ENCODE measurements around the gene UGGT2.
"Not testable (repeated sequence)": the region's sequence is repeated elsewhere in the genome, so short reads cannot be mapped to it uniquely, and the experiment has no call there.

Gene UGGT2

DNA sequence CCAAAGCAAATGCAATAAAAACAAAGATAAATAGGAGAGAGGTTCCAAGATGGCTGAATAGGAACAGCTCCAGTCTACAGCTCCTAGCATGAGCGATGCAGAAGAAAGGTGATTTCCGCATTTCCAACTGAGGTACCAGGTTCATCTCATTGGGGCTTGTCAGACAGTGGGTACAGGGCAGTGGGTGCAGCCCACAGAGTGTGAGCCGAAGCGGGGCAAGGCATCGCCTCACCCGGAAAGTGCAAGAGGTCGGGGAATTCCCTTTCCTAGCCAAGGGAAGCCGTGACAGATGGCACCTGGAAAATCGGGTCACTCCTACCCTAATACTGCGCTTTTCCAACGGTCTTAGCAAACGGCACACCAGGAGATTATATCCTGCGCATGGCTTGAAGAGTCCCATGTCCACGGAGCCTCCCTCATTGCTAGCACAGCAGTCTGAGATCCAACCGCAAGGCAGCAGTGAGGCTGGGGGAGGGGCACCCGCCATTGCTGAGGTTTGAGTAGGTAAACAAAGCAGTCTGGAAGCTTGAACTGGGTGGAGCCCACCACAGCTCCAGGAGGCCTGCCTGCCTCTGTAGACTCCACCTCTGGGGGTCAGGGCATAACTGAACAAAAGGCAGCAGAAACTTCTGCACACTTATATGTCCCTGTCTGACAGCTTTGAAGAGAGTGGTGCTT lies 6.6 kb downstream of the UGGT2 start:
- DNase-seq = not testable (repeated sequence)

DNA sequence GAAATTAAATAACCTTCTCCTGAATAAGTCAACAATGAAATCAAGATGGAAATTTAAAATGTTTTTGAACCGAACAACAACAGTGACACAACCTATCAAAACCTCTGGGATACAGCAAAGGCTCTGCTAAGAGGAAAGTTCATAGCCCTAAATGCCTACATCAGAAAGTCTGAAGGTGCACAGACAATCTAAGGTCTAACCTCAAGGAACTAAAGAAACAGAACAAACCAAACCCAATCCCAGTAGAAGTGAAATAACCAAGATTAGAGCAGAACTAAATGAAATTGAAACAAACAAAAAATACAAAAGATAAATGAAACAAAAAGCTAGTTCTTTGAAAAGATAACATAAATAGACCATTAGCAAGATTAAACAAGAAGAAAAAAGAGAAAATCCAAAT lies 9.0 kb downstream of the UGGT2 start:
- DNase-seq = no peak

DNA sequence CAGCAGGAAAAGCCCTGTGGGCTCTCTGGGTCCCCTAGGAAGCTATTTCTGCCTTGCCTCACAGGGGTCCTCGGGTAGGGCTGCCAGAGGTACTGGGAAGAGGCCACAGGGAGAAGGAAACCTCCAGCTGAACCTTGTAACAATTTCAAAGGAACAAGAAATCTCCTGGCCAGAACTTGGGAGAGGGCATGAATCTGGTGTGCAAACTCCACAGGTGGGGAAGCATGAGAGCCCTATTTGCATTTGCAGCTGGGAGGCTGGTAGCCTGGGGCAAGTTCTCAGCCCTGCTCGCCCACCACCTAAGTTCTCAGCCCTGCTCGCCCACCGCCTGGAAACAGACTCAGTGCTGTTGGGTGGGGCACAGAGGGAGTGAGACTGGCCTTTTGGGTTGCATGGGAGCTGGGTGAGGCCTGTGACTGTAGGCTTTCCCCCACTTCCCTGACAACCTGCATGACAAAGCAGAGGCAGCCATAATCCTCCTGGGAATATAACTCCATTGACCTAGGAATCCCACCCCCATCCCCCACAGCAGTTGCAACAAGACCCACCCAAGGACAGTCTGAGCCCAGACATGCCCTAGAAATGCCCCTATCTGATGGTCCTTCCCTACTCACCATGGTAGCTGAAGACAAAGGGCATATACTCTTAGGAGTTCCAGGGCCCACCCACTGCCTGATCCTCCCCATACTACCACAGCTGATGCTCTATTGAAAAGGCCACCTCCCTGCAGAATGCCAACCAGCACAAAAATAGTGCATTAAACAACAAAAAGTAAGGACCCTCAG lies 11.7 kb downstream of the UGGT2 start:
- no peak for DNase-seq

DNA sequence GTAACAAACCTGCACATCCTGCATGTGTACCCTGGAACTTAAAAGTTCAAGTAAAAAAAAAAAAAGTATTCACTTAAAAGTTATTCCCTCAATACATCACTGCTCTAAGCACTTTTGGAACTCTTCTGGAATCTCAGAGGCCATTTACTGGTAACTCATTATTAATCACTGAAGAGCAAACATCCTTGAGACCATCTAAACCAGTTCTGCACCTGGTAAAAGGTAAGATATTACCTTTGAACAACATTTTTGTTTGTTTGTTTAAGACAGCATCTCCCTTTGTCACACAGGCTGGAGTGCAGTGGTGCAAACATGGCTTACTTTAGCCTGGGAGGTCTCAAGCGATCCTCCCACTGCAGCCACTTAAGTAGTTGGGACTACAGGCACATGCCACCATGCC lies 16.7 kb downstream of the UGGT2 start:
- no peak for DNase-seq

DNA sequence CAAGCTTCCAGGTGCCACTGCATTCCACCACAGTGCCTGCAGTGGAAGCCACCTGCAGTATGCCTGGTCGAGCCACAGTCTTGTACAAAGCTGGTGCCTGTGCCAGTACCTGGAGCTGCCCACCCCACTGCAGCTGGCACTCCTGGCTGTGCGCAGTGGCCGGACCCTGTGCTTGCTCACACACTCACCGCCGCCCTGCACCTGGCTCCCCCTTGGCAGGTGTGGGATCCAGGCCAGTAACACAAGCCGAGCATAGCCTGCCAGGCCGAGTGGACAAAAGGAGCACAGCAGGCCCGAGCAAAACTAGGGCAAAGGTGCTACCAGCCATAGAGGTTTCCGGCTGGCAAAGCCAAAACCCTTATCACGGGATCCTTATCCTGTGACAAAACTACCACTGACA lies 18.5 kb downstream of the UGGT2 start:
- DNase-seq = no peak

DNA sequence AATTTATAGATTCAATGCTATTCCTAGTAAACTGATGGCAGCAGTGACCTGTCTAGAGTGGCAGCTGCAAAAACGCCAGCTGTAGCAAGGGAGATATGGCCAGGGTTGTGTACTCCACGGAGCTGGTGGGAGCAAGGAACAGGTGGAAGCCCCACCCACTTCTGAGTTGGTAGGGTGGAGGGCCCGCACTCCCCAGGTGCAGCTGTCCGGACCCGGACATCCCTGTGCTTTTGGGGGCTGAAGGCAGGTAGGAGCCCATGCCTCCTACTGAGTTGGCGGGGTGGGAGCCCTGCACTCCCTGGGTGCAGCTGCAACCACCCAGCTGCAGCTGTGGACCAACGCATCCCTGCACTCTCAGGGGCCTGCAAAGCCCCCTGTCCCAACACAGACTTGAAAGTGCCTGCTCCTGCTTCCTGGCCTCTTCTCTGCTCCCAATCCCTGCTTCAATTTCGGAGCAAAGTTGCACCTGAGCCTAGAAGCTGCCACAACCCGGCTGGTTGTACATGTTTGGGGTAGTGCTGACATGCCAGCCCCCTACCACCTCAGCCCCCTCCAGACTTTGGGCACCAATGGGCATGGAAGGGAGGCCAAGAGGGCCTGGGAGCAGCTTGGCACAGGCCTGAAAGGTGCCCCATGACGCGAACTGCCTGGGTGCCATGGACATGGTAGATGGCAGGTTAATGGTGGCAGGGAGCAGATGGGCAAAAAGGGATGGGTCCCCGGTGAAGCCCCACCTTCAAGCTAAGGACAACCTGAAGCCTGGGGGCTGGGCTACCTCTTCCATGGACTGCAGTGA lies 19.8 kb downstream of the UGGT2 start:
- DNase-seq = no peak

DNA sequence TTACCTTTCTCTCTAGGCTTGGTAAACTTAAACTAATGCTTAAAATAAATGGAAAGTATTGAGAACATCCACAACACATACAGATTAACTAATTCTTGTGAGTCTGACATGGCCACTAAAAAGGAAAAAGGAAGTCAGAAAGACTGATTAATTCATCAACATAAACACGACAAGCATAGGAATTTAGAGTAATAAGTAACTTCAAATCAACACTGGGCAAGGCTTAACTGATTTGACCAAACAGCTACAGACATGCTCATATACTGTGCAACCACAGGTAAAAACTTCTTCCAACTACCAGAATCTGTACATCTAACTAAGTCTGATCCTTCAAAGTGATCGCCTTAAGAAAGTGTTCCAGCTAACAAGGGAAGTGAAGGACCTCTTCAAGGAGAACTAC lies 20.5 kb downstream of the UGGT2 start:
- DNase-seq = no peak

DNA sequence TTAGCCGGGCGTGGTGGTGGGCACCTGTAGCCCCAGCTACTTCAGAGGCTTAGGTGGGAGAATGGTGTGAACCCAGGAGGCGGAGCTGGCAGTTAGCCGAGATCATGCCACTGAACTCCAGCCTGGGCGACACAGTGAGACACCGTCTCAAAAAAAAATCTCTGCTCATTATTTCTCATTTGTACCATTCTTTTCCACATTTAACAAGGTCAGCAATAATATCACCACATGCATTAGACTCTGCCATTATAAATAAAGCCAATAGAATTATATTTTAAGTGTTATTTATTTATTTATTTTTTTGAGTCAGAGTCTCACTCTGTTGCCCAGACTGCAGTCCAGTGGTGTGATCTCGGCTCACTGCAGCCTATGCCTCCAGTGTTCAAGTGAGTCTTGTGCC lies 24.2 kb downstream of the UGGT2 start:
- DNase-seq = no peak

DNA sequence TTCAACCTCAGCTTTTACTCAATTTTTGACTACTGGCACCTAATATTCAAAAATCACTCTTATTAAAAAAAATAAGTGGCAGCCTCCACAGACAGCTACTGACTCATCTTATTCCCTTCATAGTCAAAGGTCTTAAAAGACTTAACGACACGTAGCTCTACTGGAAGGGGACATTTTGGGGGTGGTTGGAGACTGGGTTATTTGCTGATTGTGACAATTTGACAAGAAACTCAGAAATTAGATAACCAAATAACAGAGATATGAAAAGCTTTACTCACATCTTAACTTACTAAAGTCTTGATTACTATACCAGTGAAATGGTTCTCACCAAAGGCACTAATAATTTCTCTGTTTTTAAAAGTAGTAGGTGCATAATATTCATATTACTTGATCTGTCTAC lies 25.7 kb downstream of the UGGT2 start:
- no peak for DNase-seq

DNA sequence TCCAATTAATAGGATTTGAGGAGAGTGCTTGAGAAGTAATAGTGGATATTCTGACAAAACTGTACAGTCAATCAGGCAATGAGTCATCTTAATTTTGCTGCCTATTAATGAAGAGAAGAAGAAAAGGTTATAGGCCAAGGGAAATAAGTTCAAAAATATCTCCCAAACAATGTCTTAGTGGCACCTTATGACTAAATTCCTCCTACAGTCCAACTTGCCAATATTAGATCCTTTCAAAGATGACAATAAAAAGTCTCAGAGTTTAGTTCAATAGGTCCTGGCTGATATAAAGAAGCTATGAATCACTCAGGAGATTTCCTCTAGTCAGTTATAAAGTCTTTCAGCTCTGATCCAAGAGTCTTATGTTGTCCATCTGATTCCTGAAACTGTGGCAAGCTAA lies 27.9 kb downstream of the UGGT2 start:
- DNase-seq = no peak

DNA sequence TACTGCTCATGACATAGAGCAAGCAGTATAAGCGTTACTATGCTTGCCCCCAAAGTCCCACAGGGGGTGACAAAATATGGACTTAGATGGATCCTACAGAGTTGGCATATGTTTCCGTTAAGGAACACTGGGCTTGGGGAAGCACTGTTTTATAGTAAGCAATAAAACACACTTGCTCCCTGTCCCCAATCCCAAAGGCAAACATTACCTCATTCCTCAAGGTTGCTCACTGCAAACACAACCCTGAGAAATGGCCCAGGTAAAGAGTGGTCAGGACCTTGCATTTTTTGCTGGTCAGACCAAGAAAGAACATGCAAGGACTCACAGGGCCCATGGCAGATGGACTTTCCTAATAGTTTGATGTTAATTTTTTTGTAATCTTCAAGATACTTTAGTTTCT lies 32.3 kb downstream of the UGGT2 start:
- DNase-seq = no peak

DNA sequence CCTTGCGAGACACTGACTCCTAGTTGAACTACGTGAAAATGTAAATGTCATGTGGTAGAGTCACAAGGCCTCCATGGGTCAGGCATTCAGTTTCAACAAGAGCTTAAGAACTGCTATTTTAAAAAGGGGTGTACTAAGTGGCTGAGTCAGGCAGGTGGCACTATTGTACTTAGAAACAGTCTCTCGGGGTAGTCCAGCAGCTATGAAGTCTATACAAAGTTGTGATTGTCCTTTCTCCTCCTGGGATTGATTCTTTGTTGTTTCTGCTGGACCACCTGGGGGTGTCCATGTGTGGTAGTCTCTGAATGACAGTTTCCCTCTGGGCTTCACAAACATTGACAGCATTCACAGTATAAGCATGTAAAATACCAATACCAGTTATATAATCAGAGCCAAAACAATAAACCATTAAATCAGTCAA lies 33.0 kb downstream of the UGGT2 start:
- DNase-seq = peak in 1 of 2 experiments; percentile 19

DNA sequence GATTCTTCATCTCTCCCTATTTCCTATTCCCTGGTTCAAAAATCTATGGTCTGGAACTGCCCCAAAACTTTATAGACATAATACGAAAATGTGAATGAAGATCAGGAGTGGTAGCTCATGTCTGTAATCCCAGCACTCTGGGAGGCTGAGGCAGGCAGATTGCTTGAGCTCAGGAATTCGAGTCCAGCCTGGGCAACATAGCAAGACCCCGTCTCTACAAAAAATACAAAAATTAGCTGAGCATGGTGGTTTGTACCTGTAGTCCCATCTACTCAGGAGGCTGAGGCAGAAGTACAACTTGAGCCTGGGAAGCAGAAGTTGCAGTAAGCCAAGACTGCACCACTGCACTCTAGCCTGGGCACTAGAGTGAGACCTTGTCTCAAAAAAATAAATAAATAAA lies 35.1 kb downstream of the UGGT2 start:
- no peak for DNase-seq

DNA sequence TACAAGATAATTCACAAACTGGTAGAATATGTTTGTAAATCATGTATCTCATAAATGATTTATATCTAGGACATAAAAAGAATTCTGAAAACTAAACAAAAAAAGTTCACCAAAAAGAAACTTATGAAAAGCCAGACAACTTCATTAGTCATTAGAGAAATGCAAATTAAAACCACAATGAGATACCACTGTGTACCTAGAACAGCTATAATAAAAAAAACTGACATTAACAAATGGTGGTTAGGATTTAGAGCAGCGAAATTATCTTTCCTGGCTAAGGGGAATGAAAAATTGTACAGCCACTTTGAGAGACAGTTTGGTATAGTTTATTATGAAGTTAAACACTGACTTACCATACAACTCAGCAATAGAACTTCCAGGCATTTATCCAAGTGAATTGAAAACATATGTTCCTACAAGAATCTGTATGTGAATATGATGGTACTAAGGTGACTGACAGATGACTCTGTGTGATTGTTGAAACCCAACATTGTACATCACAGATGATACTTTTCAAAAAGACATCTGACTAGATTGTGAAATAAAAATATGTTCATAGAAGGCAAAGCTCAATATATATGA lies 41.8 kb downstream of the UGGT2 start:
- no peak for DNase-seq

DNA sequence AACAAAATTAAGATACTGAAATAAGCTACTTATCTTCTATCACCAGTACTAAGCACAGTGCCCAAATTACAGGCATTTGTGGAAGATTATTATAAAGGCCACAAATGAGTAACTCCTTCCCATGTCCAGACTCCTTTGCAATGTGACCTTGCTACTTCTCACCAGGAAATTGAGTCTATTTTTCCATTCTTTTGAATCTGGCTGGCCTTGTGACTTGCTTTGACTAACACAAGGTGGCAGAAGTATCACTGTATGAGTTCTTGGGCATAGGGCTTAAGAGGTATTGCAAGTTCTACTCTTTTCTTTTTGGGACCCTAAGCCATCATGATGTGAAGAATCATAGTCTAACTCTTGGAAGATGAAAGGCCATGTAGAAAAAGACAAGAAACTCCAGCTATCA lies 49.9 kb downstream of the UGGT2 start:
- DNase-seq = no peak

DNA sequence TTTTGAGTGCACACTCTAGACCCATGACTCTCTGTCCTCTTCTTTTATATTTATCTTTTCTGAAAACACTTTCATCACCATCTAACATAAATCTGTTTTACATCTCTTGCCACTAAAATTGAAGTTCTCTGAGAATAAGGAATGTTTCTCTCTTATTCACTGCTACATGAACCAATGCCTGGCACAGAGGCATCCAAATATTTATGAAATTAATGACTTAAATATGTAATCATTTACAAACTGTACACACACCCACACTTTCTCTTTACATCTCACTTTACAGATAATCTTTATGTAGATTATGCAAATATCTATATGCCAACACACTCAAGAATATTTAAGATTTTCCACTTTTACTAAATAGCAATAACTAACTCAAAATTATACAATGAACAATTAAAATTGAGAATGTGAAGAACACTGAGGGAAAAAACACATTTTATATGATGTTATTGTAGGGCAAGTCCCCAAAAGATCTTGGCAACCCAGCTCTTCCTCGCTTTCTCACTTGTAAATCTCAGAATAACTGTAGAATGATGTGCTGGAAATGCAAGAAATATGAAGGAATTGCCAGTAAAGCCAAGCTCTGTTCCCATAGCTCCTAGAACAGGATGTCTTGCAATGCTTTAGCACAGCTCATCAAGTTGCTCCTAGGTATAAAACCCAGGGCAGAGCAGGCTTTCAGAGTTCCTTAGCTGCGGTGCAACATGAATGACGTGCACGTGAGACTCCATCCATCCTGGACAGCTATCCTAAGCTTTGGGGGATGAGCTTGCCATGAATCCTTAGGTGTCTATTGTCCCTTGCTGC lies 50.7 kb downstream of the UGGT2 start:
- DNase-seq = no peak

DNA sequence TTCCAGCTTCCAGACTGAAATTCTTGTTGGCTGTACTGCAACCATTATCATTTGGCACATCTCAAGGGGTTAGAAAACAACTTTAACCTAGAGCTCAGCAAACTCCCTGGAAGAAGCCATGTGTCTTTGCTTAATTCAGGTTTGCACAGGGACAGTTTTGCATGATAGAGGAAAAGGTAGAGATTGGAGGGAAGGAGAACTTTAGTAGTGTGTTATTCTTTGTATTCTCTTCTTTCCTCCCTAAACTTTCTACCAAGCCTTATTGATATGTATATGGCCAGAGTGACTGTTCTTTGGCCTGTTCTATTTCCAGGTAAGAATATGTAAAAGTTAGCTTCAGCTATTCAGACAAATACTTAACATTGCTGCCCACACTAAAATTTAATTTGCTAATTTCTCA lies 53.1 kb downstream of the UGGT2 start:
- DNase-seq = no peak

DNA sequence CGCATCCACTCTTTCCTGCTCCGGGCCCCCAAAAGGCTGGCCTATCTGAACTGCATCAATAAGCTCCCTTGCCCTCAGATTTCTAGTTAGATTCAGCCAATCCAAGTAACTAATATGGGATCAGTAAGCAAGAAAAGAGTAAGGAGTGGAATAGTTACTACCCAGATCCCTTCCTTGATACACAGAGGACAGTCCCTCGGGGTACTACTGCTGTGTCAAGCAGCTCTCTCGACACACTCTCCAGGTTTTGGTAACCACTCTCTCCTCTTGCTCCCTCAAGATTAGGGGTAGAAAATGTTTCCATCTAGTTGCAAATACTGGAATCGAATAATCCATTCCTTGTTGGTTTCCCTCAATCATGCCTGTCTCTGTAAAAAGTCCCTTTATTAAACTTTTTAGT lies 65.4 kb downstream of the UGGT2 start:
- no peak for DNase-seq

DNA sequence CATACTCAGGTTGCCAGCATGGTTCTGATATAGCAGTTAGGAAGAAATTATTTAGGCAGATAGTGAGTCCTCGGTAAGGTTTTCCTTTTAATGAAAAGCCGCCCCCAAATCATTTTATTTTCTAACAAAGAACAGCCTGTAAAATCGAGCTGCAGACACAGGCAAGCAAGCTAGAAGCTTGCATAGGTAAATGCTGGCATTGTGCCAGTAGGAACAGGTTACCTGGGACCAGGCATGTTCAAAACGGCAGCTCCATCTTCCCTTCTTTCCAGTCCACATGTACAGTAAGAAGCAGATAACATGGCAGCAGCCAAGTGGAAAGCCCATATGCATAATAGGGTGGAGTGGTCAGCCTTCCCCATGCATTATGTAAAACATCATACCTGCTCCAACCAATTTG lies 71.1 kb downstream of the UGGT2 start:
- no peak for DNase-seq

DNA sequence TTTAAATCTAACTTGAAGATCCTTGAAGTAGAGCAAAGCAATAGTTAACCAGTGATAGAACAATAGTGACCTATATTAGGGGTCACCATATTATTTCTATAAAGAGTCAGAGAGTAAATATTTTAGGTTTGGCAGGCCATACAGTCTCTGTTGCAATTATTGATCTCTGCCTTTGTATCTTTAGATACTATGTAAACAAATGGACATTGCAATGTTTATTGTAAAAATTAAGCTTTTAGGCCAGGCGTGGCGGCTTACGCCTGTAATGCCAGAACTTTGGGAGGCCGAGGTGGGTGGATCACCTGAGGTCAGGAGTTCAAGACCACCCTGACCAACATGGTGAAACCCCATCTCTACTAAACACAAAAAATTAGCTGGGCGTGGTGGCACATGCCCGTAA lies 80.5 kb downstream of the UGGT2 start:
- DNase-seq = not testable (repeated sequence)

DNA sequence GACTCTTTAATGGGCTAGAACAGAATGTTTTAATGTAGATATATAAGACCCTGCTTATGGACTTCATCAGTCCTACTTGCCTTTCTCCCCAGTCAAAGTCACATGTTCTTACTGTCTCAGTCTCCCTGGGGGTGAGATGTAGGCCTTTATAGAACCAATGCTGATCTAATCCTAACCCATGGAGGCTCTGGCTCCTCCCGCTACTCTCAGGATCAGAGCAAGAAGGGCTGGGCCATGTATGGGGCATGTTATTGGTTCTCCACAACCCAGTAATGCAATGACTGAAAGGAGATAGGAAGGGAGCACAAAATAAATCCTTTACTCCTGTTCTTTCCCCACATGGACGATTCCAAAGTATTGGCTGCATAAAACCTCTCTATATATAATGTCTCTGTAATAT lies 82.3 kb downstream of the UGGT2 start:
- no peak for DNase-seq

DNA sequence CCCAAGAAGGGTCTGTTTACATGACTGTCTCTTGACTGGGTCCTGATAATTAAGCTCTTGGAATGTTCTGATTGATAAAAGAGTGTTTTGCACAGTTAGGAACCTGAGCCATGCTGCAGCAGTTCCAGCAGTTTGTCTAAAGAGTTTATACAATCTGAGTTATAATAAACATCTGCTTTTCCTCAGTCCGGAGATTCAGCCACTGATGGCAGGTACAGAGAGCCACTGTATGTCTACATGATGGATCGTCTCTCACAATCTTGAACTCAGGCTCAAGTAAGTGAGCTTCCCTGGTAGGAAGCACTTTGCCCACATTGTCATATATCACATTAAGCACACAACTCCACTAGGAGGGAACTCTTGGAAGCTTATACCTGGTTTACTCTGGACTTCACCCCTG lies 84.3 kb downstream of the UGGT2 start:
- no peak for DNase-seq

DNA sequence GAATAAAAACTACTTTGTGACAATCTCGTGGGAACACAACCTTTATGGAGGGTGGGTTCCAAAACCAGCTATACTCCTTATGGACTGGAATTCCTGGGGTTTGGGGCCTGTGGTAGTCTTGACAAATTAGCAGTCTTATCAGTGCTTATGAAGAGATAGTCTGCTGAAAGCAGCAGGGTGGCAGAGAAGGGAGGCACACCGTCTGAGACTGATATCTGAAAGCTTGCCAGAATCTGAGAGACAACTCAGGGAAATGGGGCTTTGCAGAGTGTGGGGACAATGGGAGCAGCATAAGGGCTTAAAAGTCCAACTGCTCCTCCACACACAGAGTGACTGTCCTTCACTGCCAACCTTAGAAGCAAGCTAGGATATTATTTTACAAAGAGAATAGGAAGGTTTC lies 95.9 kb downstream of the UGGT2 start:
- DNase-seq = no peak

Data from NCI-H187 (cell line).